ENCODE data around the gene SARS1. TPM values are rescaled to one million over a fixed set of nuclear protein-coding genes. Genes with fewer than 3 reads are reported as not detected.

The SARS1 gene
- total and polyA plus RNA-seq, 2 of the 13 experiments (the other 11 are each of a cell fraction or from before 2014, with no cell fraction given) = 103 to 134 TPM

DNA sequence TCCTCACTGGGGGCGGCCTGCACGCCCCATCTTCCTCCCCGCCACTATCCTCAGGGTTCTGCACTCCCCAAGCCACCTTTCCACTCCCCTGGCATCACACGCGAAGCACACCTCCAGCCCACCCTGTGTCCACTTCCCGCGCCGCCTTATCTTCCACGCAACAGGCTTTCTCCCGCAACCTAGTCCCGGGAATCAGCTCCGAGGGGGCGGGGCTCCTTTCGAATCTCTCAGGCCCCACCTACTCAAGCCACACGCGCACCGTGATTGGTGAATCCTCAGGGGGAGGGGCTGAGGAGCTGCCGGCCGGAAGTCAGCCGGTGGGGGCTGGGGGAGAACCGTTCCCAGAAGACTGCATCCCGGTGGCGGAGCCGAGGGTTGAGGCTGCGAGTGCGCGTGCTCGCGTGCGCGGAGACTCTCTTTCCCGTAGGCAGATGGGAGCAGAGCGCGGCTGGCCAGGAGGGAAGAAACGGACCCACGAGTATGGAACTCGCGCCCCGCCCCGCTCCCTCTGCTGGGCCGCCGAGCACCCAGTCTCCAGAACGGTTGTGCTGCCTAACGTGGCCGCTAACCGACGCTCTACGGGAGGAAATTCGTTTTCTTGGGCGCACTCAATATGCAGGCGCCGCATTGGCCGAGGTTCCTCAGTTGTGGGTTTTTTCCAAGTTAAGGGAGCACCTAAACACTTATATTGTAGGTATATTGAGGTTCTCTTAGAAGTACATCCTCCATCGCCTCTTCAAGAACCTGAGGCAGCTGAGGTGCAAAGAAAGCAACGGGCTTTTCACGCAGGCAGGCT lies 69.4 kb downstream of the SARS1 start, which contains the start of gene PSRC1 (continued):
- TF ChIP-seq ZNF225 (CRISPR knock-in tag; IDR thresholded peaks at IDR 0.05) (peak; percentile 71; the same call in 1 of the 2 replicates), REPIN1 (CRISPR knock-in tag; IDR thresholded peaks at IDR 0.05; ENCODE audit: borderline replicate concordance, low read depth) (peak; percentile 58; the same call in 1 of the 2 replicates), HBP1 (CRISPR knock-in tag; IDR thresholded peaks at IDR 0.05; ENCODE audit: low read depth) (0 out of 2 replicates have a peak, but pooled peaks have one; percentile 9), ZNF343 (CRISPR knock-in tag; IDR thresholded peaks at IDR 0.05) (peak; percentile 58; the same call in 1 of the 2 replicates), FOXK1 (CRISPR knock-in tag; IDR thresholded peaks at IDR 0.05; ENCODE audit: borderline replicate concordance, low read depth) (no peak), CENPX (CRISPR knock-in tag; IDR thresholded peaks at IDR 0.05) (no peak), TARDBP (CRISPR knock-in tag; IDR thresholded peaks at IDR 0.05) (peak; percentile 79), ZNF337 (CRISPR knock-in tag; IDR thresholded peaks at IDR 0.05; ENCODE audit: borderline replicate concordance, low read depth) (no peak), RBFOX2 (IDR thresholded peaks at IDR 0.05; ENCODE audit: low read depth, low read length) (peak; percentile 90), ZNF350 (CRISPR knock-in tag; IDR thresholded peaks at IDR 0.05; ENCODE audit: borderline replicate concordance, low read depth) (peak; percentile 53; the same call in 1 of the 2 replicates)
- TF ChIP-seq, protein P1, sequence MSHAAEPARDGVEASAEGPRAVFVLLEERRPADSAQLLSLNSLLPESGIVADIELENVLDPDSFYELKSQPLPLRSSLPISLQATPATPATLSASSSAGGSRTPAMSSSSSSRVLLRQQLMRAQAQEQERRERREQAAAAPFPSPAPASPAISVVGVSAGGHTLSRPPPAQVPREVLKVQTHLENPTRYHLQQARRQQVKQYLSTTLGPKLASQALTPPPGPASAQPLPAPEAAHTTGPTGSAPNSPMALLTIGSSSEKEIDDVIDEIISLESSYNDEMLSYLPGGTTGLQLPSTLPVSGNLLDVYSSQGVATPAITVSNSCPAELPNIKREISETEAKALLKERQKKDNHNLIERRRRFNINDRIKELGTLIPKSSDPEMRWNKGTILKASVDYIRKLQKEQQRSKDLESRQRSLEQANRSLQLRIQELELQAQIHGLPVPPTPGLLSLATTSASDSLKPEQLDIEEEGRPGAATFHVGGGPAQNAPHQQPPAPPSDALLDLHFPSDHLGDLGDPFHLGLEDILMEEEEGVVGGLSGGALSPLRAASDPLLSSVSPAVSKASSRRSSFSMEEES (CRISPR knock-in tag; IDR thresholded peaks at IDR 0.05) = peak; percentile 40; the same call in 1 of the 2 replicates

Data from HepG2 (cell line).